Skeletal muscle cell (primary cell): Measurements from ENCODE around the gene NAA35.
"Not testable (repeated sequence)": the region's sequence is repeated elsewhere in the genome, so short reads cannot be mapped to it uniquely, and the experiment has no call there.

Experiments
- DNase-seq: peaks from one replicate; pipeline ENCODE4 v3.0.0-alpha.2; 2010; ENCODE audit warnings: low read depth
- H3K4me3 ChIP-seq: 2 replicates; pipeline ENCODE4 v1.5.1; 2011; ENCODE audit warnings: low read depth, mild to moderate bottlenecking, control low read depth, low read length, moderate library complexity

NAA35 gene

GRCh38 chr9:85942913-85943709, 2.2 kb downstream of the NAA35 start:
- H3K4me3 ChIP-seq = no peak overlapping the region
- no peak for DNase-seq

DNA sequence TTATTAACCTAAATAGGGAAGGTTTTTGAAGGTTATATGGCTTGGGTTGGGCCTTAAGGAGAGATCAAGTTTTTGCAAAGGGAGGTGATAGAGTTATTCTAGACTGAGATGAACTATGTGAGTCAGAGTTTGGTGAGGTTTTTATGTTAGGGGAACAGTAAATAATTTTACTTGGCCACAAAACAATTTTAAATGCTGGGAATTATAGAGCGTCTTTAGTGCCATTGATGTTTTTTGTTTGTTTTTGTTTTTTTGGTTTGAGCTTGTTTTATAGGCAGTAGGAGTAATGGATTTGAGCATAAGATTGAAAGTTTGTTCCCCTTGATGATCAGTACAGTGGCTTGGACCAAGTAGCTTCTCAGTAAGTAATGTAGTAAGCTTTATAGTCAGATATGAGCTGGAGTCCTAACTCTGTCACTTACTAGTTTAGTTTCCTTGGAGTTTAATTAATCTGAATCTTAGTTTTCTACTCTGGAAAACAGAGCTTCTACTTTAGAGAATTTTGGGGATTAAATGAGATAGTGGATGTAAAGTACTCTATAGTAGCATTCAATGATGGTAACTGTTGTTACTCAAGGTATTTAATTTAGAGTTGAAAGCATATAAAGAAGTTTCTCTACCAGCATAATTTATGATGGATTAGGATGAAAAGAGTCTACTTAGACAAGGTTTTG, 2.9 kb downstream of the NAA35 start:
- DNase-seq = no peak

DNA sequence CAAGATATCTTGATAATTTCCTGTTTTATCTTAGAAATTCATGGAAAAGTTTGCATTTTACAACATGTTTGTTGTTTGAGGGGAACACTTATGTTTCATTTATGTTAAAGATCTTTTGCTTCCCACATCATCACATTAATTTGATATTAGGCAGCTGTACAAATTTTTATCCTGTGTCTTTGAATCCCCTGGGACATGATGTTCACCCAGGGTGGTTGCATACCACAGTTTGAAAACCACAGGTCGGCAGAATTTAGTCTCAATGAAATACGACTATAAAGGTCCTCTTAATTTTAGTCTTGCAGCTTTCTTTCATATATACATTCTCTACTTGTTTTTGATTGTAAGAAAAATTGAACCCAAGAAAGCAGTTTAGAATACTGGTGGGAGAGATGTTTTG, 3.7 kb downstream of the NAA35 start:
- DNase-seq = no peak

More for the DNA sequence above, 2.9 kb downstream of the NAA35 start:
- H3K4me3 ChIP-seq = no peak overlapping the region

DNA sequence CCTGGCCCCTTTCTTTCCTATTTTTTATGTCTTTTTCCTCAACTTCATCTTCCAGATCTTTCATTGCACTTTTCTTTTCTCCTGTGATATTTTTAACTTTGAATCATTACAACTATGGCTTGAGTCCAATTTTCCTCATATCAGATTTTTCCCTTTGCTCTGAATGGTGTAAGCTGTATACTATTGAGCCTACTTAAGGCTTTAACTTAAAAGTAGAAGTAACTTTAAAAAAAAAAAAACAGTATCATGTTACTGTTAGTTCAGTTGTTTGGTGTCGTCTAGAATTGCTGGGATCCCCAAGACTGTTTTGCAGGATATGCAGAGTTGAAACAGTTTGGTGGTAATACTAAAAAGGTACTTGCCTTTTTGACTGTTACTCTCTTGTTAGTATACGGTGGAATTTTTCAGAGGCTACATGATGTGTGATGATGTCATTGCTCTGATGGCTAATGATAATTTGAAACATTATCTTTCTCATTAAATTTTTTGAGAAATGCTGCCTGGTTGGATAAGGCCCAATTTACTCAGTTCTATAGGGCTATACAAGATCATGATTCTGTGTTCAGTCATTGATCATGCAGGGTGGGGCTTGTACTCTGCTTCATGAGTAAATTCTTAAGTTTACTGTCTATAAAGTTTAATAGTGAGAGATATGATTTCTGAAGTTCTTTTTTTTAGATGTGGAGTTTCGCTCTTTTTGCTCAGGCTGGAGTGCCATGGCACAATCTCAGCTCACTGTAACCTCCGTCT, 8.8 kb downstream of the NAA35 start:
- H3K4me3 ChIP-seq = no peak overlapping the region
- no peak for DNase-seq

More for the DNA sequence above, 3.7 kb downstream of the NAA35 start:
- no peak overlapping the region for H3K4me3 ChIP-seq

- no peak overlapping the region for H3K4me3 ChIP-seq
- DNase-seq = no peak
Measured at GRCh38 chr9:85959955-85960354, 19.0 kb downstream of the NAA35 start.

DNA sequence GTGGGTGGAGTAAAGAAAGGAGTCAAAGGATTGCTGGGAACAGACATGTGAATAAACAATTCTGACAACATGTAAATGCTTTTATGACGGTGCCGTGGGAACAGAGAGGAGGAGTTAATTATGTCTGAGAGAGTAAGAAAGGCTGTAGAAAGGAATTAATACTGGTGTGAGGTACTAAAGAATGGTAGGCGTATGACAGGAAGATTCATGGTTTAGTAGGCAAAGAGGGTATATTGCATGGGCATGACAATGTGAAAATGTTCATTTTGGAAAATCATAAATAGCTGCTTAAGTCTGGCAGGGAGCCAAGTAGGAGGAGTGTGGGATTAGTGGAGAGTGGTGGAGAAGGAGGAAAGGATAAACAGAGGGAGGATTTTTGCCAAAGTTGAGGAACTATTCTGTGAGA, 19.7 kb downstream of the NAA35 start:
- no peak for DNase-seq

GRCh38 chr9:85964526-85964925, 23.6 kb downstream of the NAA35 start:
- H3K4me3 ChIP-seq = no peak overlapping the region
- no peak for DNase-seq

More for the DNA sequence above, 19.7 kb downstream of the NAA35 start:
- H3K4me3 ChIP-seq = no peak overlapping the region

DNA sequence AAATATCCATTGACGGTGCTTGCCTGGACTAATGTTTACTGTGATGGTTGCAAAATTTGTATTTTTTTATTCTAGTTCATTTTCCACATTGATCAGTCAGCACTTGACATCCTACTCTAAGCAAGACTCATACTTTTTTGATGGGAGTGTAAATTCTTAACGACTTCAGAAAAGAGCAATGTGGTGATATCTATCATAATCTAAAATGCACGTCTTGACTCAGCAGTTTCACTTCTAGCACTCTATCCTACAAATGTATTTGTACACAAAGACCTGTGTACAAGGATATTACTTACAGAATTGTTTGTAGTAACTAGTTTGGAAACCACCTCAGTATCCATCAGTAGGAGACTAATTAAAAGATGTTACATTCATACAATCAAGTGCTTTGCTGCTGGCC, 24.0 kb downstream of the NAA35 start:
- no peak for DNase-seq
- no peak overlapping the region for H3K4me3 ChIP-seq

GRCh38 chr9:85969727-85970126, 28.8 kb downstream of the NAA35 start:
- no peak for DNase-seq
- no peak overlapping the region for H3K4me3 ChIP-seq

DNA sequence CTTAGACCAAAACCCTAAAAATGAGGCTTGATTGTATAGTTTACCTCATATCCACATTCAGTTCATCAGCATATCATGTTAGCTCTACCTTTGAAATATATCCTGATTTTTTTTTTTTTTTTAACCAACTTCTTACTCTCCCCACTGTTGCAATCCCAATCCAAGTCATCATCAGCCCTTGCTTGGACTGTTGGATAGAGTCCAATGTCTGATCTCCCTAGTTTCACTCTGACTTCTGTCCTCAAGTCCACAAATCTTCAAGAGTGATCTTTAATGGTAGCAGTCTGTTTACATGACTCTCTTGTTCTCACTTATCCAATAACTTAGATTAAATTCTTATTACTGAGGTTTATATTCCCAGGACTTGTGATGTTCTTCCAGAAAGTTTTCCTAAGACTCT, 30.8 kb downstream of the NAA35 start:
- no peak for DNase-seq
- H3K4me3 ChIP-seq = no peak overlapping the region

DNA sequence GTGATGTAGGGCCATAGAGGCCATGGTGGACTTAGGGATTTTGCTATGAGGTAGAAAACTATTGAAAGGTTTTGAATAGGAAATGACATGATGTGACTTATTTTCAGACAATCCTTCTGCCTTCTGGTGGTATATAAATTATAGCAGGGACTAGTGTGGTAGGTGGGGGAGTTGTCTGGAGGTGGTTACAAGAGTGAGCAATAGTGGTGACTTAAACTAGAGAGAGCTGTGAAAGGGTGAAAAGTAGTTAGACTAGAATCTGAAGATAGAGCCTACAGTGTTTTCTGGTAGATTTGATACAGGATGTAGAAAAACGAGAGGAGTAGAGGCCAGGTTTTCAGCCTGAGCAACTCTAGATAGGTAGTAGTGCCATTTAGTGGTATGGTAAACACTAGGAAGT, 32.3 kb downstream of the NAA35 start:
- DNase-seq = no peak

DNA sequence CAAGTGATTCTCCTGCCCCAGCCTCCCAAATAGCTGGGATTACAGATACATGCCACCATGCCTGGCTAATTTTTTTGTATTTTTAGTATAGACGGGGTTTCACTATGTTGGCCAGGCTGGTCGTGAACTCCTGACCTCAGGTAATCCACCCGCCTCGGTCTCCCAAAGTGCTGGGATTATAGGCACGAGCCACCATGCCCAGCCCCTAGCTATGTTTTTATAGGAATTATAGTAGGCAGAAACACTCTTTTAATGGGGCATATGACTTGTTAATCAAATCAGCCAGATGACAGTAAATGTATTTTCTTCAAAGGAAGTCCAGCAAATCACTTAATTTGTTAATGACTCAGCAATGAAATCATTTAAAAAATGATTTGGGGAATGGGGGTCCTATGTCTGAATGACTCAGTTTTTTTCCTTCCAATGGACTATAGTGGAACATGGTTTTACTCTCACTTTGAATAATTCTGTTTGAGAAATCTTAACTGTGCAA, 33.2 kb downstream of the NAA35 start:
- not testable (repeated sequence) for H3K4me3 ChIP-seq, DNase-seq

More for the DNA sequence above, 32.3 kb downstream of the NAA35 start:
- H3K4me3 ChIP-seq = no peak overlapping the region

DNA sequence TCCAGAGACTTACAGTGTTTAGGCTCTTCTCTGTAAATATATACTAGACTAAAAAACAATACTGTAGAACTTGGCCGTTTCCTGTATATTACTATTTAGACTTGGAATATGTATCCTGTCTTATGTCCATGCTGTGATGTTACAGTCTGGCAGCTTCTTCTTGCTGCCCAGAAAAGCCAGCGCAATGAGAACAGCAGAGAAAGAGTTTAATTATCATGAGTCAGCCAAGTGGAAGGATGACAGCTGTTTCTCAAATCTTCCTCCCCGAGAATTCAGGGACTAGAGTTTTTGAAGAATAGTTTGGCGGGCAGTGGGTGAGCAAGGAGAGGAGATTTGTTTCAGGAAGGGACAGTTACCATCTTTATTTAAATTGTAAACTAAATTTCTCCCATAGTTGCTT, 37.5 kb downstream of the NAA35 start:
- DNase-seq = no peak
- no peak overlapping the region for H3K4me3 ChIP-seq

GRCh38 chr9:85981369-85981768, 40.4 kb downstream of the NAA35 start:
- no peak for DNase-seq
- H3K4me3 ChIP-seq = no peak overlapping the region

GRCh38 chr9:85984457-85984856, 43.5 kb downstream of the NAA35 start:
- H3K4me3 ChIP-seq = no peak overlapping the region
- no peak for DNase-seq

DNA sequence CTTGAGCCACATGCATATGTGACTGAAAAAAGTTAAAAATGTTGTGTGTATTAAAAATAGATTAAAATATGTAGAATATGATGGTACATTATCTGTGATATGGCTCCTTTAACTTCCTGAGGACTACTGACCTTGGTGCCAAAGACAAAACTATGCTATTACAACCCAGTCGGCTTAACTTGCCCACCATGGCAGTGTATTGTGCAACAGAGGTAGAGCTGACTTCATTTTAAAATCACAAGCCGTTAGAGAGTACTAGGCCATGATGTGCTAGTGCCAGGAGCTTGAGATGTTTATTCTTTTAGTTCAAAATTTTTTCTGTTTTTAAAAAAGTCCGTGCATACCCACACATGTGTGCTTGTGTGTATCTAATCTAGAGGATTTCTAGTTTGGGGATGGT, 46.3 kb downstream of the NAA35 start:
- DNase-seq = no peak
- H3K4me3 ChIP-seq = no peak overlapping the region

- no peak overlapping the region for H3K4me3 ChIP-seq
- no peak for DNase-seq
Measured at GRCh38 chr9:85994191-85994590, 53.2 kb downstream of the NAA35 start.

DNA sequence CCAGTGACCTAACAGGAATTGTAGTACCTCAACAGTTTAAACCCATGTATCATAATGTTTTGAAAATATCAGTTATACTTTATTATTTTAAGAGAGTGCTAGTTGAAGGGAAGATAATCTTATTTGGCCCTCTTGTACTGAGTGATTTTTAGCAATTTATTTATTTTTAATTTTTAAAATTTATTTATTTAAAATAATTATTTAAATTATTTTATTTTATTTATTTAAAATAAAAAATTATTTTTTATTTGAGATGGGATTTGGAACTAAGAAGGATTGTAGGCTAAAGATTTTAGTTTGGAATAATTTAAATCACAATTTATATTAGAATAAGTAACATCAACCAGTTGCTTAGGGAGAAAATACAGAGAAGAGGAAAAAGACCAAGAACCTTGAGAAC, 54.2 kb downstream of the NAA35 start:
- DNase-seq = no peak
- no peak overlapping the region for H3K4me3 ChIP-seq

- H3K4me3 ChIP-seq = no peak overlapping the region
- DNase-seq = no peak
Measured at GRCh38 chr9:85995599-85995998, 54.7 kb downstream of the NAA35 start.

GRCh38 chr9:86005253-86005775, 64.4 kb downstream of the NAA35 start:
- no peak for DNase-seq

More at GRCh38 chr9:86005253-86005775, 64.4 kb downstream of the NAA35 start:
- no peak overlapping the region for H3K4me3 ChIP-seq
